Duodenal mucosa (tissue), 2 donors: ENCODE results near the gene ARHGAP9.
"Not testable (repeated sequence)": the region's sequence is repeated elsewhere in the genome, so short reads cannot be mapped to it uniquely, and the experiment has no call there.

Source experiments
- H3K27ac ChIP-seq: one replicate; pipeline ENCODE4 v1.7.0; 2013; ENCODE audit warnings: low read depth, low read length
- H3K27me3 ChIP-seq, 2 donors: one replicate each; pipeline ENCODE4 v1.7.0; 2013; ENCODE audit warnings: low read length in 2 of 2, control low read depth in 1 of 2; ENCODE audit not compliant: insufficient read depth in 2 of 2, control insufficient read depth in 1 of 2
- H3K36me3 ChIP-seq, 2 donors: one replicate each; pipeline ENCODE4 v1.7.0; 2013; ENCODE audit warnings: low read length in 2 of 2, control low read depth in 1 of 2; ENCODE audit not compliant: insufficient read depth in 2 of 2, control insufficient read depth in 1 of 2
- H3K4me1 ChIP-seq, 2 donors: one replicate each; pipeline ENCODE4 v1.7.0; 2013; ENCODE audit warnings: low read length in 2 of 2, control low read depth in 1 of 2; ENCODE audit not compliant: insufficient read depth in 2 of 2, control insufficient read depth in 1 of 2
- H3K4me3 ChIP-seq, 2 donors: one replicate each; pipeline ENCODE4 v1.7.0; 2013; ENCODE audit warnings: low read length in 2 of 2, low read depth in 1 of 2
- H3K9ac ChIP-seq, 2 donors: one replicate each; pipeline ENCODE4 v1.7.0; 2013; ENCODE audit warnings: low read length in 2 of 2, low read depth in 1 of 2
- H3K9me3 ChIP-seq, 2 donors: one replicate each; pipeline ENCODE4 v1.7.0; 2013; ENCODE audit warnings: low read length in 2 of 2, control low read depth in 1 of 2; ENCODE audit not compliant: control insufficient read depth in 1 of 2

The ARHGAP9 gene

DNA sequence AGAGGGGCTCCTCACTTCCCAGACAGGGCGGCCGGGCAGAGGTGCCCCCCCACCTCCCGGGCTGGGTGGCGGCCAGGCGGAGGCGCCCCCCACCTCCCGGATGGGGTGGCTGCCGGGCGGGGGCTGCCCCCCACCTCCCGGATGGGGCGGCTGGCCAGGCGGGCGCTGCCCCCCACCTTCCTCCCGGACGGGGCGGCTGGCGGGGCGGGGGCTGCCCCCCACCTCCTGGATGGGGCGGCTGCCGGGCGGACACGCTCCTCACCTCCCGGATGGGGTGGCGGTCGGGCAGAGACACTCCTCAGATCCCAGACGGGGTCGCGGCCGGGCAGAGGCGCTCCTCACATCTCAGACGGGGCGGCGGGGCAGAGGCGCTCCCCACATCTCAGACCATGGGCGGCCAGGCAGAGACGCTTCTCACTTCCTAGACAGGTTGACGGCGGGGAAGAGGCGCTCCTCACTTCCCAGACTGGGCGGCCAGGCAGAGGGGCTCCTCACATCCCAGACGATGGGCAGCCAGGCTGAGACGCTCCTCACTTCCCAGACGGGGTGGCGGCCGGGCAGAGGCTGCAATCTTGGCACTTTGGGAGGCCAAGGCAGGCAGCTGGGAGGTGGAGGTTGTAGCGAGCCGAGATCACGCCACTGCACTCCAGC is 15.5 kb upstream of the ARHGAP9 start:
- not testable (repeated sequence) for H3K4me1 ChIP-seq, H3K27ac ChIP-seq, H3K27me3 ChIP-seq, H3K9ac ChIP-seq, H3K4me3 ChIP-seq, H3K9me3 ChIP-seq
- peaks cover 25 to 53% of the 10 kb centered on the region in 2 donors for H3K36me3 ChIP-seq

DNA sequence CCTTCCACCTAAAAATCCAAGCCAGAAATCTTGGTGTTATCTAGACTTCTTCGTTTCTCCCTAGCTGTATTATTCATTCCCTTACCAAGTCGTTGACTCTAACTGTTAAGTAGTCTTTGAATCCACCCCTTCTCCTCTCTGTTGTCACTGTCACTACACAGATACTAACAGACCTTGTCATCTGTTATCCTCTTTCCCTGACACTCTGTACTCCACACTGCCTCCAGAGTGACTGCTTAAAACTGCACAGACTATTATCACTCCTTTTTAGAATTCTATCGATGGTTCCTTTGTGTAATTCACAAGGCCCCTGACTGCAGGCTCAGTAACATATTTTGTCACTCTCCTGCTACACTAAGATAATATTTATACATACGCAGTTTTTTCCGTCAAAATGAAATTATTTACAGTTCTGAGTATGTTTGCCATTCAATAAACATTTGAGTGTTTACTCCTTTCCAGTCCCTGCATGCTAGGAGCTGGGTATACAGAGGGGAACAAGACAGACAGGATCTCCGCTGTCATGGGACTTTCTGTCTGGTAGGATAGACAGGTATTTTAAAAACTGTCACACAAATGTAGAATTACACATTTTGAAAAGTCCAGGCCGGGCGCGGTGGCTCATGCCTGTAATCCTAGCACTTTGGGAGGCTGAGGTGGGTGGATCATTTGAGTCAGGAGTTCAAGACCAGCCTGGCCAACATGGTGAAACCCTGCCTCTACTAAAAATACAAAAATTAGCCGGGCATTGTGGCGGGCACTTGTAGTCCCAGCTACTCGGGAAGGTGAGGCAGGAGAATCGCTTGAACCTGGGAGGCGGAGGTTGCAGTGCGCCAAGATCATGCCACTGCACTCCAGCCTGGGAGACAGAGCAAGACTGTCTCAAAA is 12.0 kb upstream of the ARHGAP9 start:
- peaks cover 19 to 37% of the 10 kb centered on the region in 2 donors for H3K36me3 ChIP-seq
- peaks cover 10 to 11% of the 10 kb centered on the region in 2 donors for H3K4me1 ChIP-seq
- no peak overlapping the region for H3K4me3 ChIP-seq
- H3K27ac ChIP-seq = no peak overlapping the region
- no peaks in the 10 kb centered on the region for H3K9me3 ChIP-seq
- H3K27me3 ChIP-seq = no peaks in the 10 kb centered on the region
- no peak overlapping the region for H3K9ac ChIP-seq

DNA sequence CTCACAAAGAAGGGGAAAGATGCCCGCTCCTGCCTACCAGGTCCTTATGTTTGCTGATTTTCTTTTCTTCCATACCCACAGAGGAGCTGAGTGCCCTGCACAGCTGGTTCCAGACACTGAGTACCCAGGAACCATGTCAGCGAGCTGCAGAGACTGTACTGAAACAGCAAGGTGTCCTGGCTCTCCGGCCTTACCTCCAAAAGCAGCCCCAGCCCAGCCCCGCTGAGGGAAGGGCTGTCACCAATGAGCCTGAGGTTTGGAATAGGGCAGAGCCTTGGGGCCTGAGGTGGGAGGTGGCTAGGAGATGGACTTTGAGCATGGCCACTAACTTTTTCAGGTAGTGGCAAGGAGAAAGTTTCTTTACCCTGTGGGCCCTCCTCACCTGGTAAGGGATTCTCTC is 10.5 kb upstream of the ARHGAP9 start:
- H3K4me1 ChIP-seq = peaks cover 10 to 11% of the 10 kb centered on the region in 2 donors
- H3K36me3 ChIP-seq = peaks cover 19 to 35% of the 10 kb centered on the region in 2 donors

GRCh38 chr12:57489157-57489641 is 9.5 kb upstream of the ARHGAP9 start:
- Histone ChIP-seq H3K4me1 (peaks cover 10 to 11% of the 10 kb centered on the region in 2 donors), H3K27me3 (no peaks in the 10 kb centered on the region), H3K36me3 (peaks cover 19 to 35% of the 10 kb centered on the region in 2 donors), H3K9me3 (no peaks in the 10 kb centered on the region), H3K27ac (no peak overlapping the region), H3K9ac (peak overlapping the region in 1 of 2 donors; percentile 88), H3K4me3 (peak overlapping the region; percentile 91 to 97)

More for the DNA sequence above, 10.5 kb upstream of the ARHGAP9 start:
- no peak overlapping the region for H3K4me3 ChIP-seq
- no peak overlapping the region for H3K27ac ChIP-seq
- no peaks in the 10 kb centered on the region for H3K27me3 ChIP-seq
- H3K9me3 ChIP-seq = no peaks in the 10 kb centered on the region
- no peak overlapping the region for H3K9ac ChIP-seq

DNA sequence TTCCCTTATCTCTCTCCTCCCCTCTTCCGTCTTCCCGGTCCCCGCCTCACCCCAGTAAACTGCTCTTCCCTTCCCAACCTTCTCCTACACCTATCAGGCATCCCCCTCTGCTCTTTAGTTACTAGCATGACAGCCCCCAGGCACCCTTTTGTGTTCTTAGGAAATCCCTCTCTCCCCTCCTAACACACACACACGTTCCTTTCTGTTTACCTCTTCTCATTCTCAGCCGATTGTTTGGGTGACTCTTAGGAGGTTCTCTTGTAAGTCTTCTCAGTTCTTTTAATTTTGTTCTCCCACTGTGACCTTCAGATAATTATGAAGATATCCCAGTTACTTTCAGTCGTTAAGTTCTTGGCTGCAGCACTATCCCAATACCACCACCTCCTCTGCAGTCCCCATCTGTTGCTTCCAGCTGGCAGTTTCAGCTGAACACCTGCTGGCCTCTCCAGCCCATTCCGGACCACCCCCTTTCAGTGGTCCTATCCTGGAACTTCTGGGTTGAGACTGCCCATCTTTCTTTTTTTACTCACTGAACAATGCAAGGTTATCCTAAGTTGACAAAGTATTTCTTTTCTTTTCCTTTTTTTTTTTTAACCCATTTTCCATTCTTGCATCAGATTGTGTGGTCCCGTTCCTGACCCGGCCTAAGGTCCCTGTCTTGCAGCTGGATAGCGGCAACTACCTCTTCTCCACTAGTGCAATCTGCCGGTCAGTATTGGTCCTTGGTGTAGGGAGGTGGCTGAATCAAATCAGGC is 8.9 kb upstream of the ARHGAP9 start:
- Histone ChIP-seq H3K27me3 (no peaks in the 10 kb centered on the region), H3K4me3 (peak overlapping the region; percentile 91 to 97), H3K9ac (peak overlapping the region; percentile 84 to 88), H3K4me1 (peaks cover 10 to 11% of the 10 kb centered on the region in 2 donors), H3K9me3 (no peaks in the 10 kb centered on the region), H3K27ac (no peak overlapping the region), H3K36me3 (peaks cover 19 to 35% of the 10 kb centered on the region in 2 donors)

GRCh38 chr12:57487597-57488401 is 8.1 kb upstream of the ARHGAP9 start, which contains the start of gene MARS1:
MARS1 (plus strand) TSS chr12:57488068; CDS start chr12:57488091, 23 bp downstream.
- Histone ChIP-seq H3K9ac (peak within 1 kb of the TSS; percentile 84 to 88), H3K4me3 (peak within 1 kb of the TSS; percentile 91 to 97), H3K27me3 (no peaks in the 10 kb centered on the region), H3K9me3 (no peaks in the 10 kb centered on the region), H3K4me1 (peaks cover 10 to 11% of the 10 kb centered on the region in 2 donors), H3K36me3 (peaks cover 17 to 33% of the 10 kb centered on the region in 2 donors), H3K27ac (peak within 1 kb of the TSS; percentile 71)

DNA sequence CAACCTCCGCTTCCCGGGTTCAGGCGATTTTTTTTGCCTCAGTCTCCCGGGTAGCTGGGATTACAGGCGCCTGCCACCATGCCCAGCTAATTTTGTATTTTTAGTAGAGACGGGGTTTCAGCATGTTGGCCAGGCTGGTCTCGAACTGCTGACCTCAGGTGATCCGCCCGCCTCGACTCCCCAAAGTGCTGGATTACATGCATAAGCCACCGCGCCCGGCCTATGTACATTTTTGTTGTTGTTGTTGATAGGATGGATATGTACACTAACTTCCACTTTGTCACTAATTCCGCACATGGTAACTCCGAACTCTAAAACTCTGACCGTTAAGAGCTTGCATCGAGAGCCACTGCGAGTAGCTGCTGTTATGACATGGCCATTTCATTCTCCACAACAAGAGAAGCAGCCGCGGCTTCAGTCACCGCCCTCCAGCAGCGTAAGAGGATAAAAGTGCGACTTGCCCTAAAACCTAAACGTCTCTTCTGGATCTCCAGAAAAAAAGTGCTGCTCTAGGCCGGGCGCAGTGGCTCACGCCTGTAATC is 7.5 kb upstream of the ARHGAP9 start:
- Histone ChIP-seq H3K4me1 (peaks cover 10 to 11% of the 10 kb centered on the region in 2 donors), H3K4me3 (peak overlapping the region; percentile 91 to 97), H3K27ac (no peak overlapping the region), H3K9ac (no peak overlapping the region), H3K27me3 (no peaks in the 10 kb centered on the region), H3K36me3 (peaks cover 15 to 29% of the 10 kb centered on the region in 2 donors), H3K9me3 (no peaks in the 10 kb centered on the region)

DNA sequence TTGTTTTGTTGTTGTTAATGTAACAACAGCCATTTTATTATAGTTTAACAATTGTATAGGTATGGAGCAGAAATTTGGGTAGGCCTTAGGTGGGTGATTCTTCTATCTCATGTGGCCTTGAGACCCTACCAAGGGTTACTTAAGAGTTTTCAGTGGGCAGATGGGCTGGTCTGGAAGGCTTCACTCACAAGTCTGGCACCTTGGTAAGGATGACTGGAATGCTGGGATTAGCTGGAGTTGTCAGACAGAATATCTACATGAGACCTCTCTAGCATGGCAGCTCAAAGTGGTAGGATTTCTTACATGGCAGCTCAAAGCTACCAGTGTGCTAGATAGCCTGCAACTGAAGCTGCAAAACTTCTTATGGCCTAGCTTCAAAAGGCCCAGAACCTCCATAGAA is 6.0 kb upstream of the ARHGAP9 start:
- Histone ChIP-seq H3K9ac (no peak overlapping the region), H3K27me3 (peaks cover 0 to 3% of the 10 kb centered on the region in 2 donors), H3K27ac (no peak overlapping the region), H3K4me1 (peaks cover 10 to 11% of the 10 kb centered on the region in 2 donors), H3K9me3 (no peaks in the 10 kb centered on the region), H3K36me3 (peaks cover 9 to 16% of the 10 kb centered on the region in 2 donors), H3K4me3 (no peak overlapping the region)

DNA sequence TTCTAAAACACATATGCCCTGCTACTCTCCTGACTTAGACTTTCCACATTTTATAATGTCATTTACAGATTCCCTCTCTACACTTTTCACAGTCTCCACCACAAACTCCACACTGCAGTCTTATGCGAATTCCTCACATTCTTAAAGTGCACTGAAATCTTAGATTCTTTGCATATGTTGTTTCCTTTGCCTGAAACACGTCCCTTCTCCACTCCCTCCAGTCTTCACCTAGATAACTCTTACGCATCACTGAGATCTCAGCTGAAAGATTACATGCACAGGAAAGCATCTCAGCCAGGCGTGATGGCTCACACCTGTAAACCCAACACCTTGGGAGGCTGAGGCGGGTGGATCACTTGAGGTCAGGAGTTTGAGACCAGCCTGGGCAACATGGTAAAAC is 3.8 kb upstream of the ARHGAP9 start:
- Histone ChIP-seq H3K9me3 (no peaks in the 10 kb centered on the region), H3K27me3 (peaks cover 5 to 7% of the 10 kb centered on the region in 2 donors), H3K27ac (no peak overlapping the region), H3K4me3 (no peak overlapping the region), H3K9ac (no peak overlapping the region), H3K4me1 (peaks cover under 1 to 13% of the 10 kb centered on the region in 2 donors), H3K36me3 (no peaks in the 10 kb centered on the region)
